ENCODE results near the gene MEPCE.

The MEPCE gene

DNA sequence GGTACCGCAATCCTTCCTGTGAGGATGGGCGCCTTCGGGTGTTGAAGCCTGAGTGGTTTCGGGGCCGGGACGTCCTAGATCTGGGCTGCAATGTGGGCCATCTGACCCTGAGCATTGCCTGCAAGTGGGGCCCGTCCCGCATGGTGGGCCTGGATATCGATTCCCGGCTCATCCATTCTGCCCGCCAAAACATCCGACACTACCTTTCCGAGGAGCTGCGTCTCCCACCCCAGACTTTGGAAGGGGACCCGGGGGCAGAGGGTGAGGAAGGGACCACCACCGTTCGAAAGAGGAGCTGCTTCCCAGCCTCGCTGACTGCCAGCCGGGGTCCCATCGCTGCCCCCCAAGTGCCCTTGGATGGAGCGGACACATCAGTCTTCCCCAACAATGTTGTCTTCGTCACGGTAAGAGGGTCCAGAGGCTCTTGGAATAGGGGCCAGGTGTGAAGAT is 1.7 kb downstream of the MEPCE start:
- Histone ChIP-seq H3F3A (ENCODE audit: control insufficient read depth, insufficient read depth) (peaks cover 46% of the 10 kb centered on the region), H3K4me1 (ENCODE audit: control insufficient read depth, low read length) (peaks cover 55% of the 10 kb centered on the region), H3K4me3 (ENCODE audit: low read length) (peak overlapping the region; percentile 77), H4K20me1 (ENCODE audit: control insufficient read depth, insufficient read depth, low read depth, low read length) (peaks cover 11% of the 10 kb centered on the region; the same call in 1 of the 2 replicates), H3K4me2 (ENCODE audit: low read length) (peak overlapping the region; percentile 83), H3K79me2 (ENCODE audit: control insufficient read depth, low read length) (peaks cover 67% of the 10 kb centered on the region), H3K9me3 (ENCODE audit: control insufficient read depth, insufficient read depth, low read length) (peaks cover 5% of the 10 kb centered on the region), H3K27me3 (ENCODE audit: control insufficient read depth, low read length) (no peaks in the 10 kb centered on the region), H3K27ac (ENCODE audit: low read depth, low read length) (peak overlapping the region; percentile 89), H3K36me3 (ENCODE audit: control insufficient read depth, low read length) (peaks cover 64% of the 10 kb centered on the region), H3K9me2 (replicated peaks; ENCODE audit: control insufficient read depth, low read length) (no peaks in the 10 kb centered on the region)
- TF ChIP-seq, protein P1, sequence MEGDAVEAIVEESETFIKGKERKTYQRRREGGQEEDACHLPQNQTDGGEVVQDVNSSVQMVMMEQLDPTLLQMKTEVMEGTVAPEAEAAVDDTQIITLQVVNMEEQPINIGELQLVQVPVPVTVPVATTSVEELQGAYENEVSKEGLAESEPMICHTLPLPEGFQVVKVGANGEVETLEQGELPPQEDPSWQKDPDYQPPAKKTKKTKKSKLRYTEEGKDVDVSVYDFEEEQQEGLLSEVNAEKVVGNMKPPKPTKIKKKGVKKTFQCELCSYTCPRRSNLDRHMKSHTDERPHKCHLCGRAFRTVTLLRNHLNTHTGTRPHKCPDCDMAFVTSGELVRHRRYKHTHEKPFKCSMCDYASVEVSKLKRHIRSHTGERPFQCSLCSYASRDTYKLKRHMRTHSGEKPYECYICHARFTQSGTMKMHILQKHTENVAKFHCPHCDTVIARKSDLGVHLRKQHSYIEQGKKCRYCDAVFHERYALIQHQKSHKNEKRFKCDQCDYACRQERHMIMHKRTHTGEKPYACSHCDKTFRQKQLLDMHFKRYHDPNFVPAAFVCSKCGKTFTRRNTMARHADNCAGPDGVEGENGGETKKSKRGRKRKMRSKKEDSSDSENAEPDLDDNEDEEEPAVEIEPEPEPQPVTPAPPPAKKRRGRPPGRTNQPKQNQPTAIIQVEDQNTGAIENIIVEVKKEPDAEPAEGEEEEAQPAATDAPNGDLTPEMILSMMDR (IDR thresholded peaks at IDR 0.05; ENCODE audit: low read depth, low read length, poor library complexity, severe bottlenecking), result no peak
- no peak for TF ChIP-seq EZH2phosphoT487 (IDR thresholded peaks at IDR 0.05; ENCODE audit: borderline replicate concordance, low read length)

GRCh38 chr7:100432053-100432452 is 2.4 kb downstream of the MEPCE start:
- H3K4me1 ChIP-seq (ENCODE audit: control insufficient read depth, low read length), result peaks cover 60% of the 10 kb centered on the region
- peak overlapping the region; percentile 77 for H3K4me3 ChIP-seq (ENCODE audit: low read length)
- H3K4me2 ChIP-seq (ENCODE audit: low read length), result peak overlapping the region; percentile 83

GRCh38 chr7:100432621-100433275 is 3.1 kb downstream of the MEPCE start:
- TF ChIP-seq, protein P1 (IDR thresholded peaks at IDR 0.05; ENCODE audit: low read depth, low read length, poor library complexity, severe bottlenecking), result no peak
- no peak for TF ChIP-seq EZH2phosphoT487 (IDR thresholded peaks at IDR 0.05; ENCODE audit: borderline replicate concordance, low read length)
- peaks cover 64% of the 10 kb centered on the region for H3K4me1 ChIP-seq (ENCODE audit: control insufficient read depth, low read length)
- peaks cover 47% of the 10 kb centered on the region for H3F3A ChIP-seq (ENCODE audit: control insufficient read depth, insufficient read depth)
- peak overlapping the region; percentile 83 for H3K4me2 ChIP-seq (ENCODE audit: low read length)
- peak overlapping the region; percentile 77 for H3K4me3 ChIP-seq (ENCODE audit: low read length)
- H4K20me1 ChIP-seq (ENCODE audit: control insufficient read depth, insufficient read depth, low read depth, low read length), result peaks cover 11% of the 10 kb centered on the region; the same call in 1 of the 2 replicates
- no peaks in the 10 kb centered on the region for H3K9me2 ChIP-seq (replicated peaks; ENCODE audit: control insufficient read depth, low read length)
- peak overlapping the region; percentile 89 for H3K27ac ChIP-seq (ENCODE audit: low read depth, low read length)
- H3K79me2 ChIP-seq (ENCODE audit: control insufficient read depth, low read length), result peaks cover 69% of the 10 kb centered on the region
- no peaks in the 10 kb centered on the region for H3K27me3 ChIP-seq (ENCODE audit: control insufficient read depth, low read length)
- peaks cover 3% of the 10 kb centered on the region for H3K9me3 ChIP-seq (ENCODE audit: control insufficient read depth, insufficient read depth, low read length)
- H3K36me3 ChIP-seq (ENCODE audit: control insufficient read depth, low read length), result peaks cover 64% of the 10 kb centered on the region

More at GRCh38 chr7:100432053-100432452, 2.4 kb downstream of the MEPCE start:
- H3K36me3 ChIP-seq (ENCODE audit: control insufficient read depth, low read length), result peaks cover 64% of the 10 kb centered on the region
- H3F3A ChIP-seq (ENCODE audit: control insufficient read depth, insufficient read depth), result peaks cover 46% of the 10 kb centered on the region
- H3K9me3 ChIP-seq (ENCODE audit: control insufficient read depth, insufficient read depth, low read length), result peaks cover 5% of the 10 kb centered on the region
- peaks cover 11% of the 10 kb centered on the region; the same call in 1 of the 2 replicates for H4K20me1 ChIP-seq (ENCODE audit: control insufficient read depth, insufficient read depth, low read depth, low read length)
- peak overlapping the region; percentile 89 for H3K27ac ChIP-seq (ENCODE audit: low read depth, low read length)
- no peaks in the 10 kb centered on the region for H3K27me3 ChIP-seq (ENCODE audit: control insufficient read depth, low read length)
- TF ChIP-seq EZH2phosphoT487 (IDR thresholded peaks at IDR 0.05; ENCODE audit: borderline replicate concordance, low read length), result no peak
- TF ChIP-seq, protein P1 (IDR thresholded peaks at IDR 0.05; ENCODE audit: low read depth, low read length, poor library complexity, severe bottlenecking), result no peak
- H3K79me2 ChIP-seq (ENCODE audit: control insufficient read depth, low read length), result peaks cover 68% of the 10 kb centered on the region
- no peaks in the 10 kb centered on the region for H3K9me2 ChIP-seq (replicated peaks; ENCODE audit: control insufficient read depth, low read length)

Data from DOHH2 (cell line).